ENCODE data around the gene ASIC1. TPM values are rescaled to one million over a fixed set of nuclear protein-coding genes. Genes with fewer than 3 reads are reported as not detected.

The ASIC1 gene
- total RNA-seq, 2 donors from 2014 or later: 4.2 to 5.2 TPM

GRCh38 chr12:50120521-50120920 lies 63.1 kb downstream of the ASIC1 start:
- DNase-seq: no peak
- no peak overlapping the region for H3K9ac ChIP-seq (ENCODE audit: extremely low read depth, low read length, poor library complexity, severe bottlenecking)
- peaks cover 9% of the 10 kb centered on the region for H3K36me3 ChIP-seq (ENCODE audit: control insufficient read depth, insufficient read depth, low read length)
- H3K4me3 ChIP-seq (ENCODE audit: low read length): no peak overlapping the region
- no peaks in the 10 kb centered on the region for H3K27me3 ChIP-seq (ENCODE audit: control insufficient read depth, insufficient read depth, low read length, poor library complexity, severe bottlenecking)
- no peaks in the 10 kb centered on the region for H3K27me3 Mint-ChIP-seq (ENCODE audit: insufficient read depth)
- H3K9me3 ChIP-seq (ENCODE audit: control insufficient read depth, low read length): no peaks in the 10 kb centered on the region
- H3K9me3 Mint-ChIP-seq: no peaks in the 10 kb centered on the region
- H3K4me1 ChIP-seq (ENCODE audit: control insufficient read depth, insufficient read depth, low read length): no peaks in the 10 kb centered on the region
- WGBS, 2 experiments (ENCODE audit: insufficient coverage in 1 of 2, insufficient read length in 1 of 2): 90 to 93% methylated on average over 3 of the region's 3 CpGs
- H3K27ac ChIP-seq (ENCODE audit: low read depth, low read length): no peak overlapping the region
- no peaks in the 10 kb centered on the region for H3K4me1 Mint-ChIP-seq
- no peak overlapping the region for H3K27ac Mint-ChIP-seq
- TF ChIP-seq, protein P1, sequence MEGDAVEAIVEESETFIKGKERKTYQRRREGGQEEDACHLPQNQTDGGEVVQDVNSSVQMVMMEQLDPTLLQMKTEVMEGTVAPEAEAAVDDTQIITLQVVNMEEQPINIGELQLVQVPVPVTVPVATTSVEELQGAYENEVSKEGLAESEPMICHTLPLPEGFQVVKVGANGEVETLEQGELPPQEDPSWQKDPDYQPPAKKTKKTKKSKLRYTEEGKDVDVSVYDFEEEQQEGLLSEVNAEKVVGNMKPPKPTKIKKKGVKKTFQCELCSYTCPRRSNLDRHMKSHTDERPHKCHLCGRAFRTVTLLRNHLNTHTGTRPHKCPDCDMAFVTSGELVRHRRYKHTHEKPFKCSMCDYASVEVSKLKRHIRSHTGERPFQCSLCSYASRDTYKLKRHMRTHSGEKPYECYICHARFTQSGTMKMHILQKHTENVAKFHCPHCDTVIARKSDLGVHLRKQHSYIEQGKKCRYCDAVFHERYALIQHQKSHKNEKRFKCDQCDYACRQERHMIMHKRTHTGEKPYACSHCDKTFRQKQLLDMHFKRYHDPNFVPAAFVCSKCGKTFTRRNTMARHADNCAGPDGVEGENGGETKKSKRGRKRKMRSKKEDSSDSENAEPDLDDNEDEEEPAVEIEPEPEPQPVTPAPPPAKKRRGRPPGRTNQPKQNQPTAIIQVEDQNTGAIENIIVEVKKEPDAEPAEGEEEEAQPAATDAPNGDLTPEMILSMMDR (conservative IDR thresholded peaks at IDR 0.05): no peak
- H3K4me3 Mint-ChIP-seq: no peak overlapping the region
- peaks cover 32% of the 10 kb centered on the region for H3K36me3 Mint-ChIP-seq (ENCODE audit: low read depth)

DNA sequence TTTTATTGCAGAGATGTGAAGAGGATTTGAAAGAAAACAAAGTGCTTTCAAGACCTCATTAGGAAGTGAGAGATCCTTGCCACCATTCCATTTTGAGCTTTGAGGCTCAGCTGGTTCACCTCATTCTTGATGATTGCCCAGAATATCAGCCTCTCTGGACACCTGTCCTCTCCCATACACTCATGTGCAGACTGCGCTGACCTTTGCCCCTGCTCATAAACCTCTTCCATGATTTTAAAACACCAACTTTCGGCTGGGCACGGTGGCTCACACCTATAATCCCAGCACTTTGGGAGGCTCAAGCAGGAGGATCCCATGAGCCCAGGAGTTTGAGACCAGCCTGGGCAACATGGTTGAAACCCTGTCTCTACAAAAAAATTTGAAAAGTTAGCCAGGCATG lies 63.6 kb downstream of the ASIC1 start:
- peaks cover 5% of the 10 kb centered on the region for H3K36me3 ChIP-seq (ENCODE audit: control insufficient read depth, insufficient read depth, low read length)
- no peak overlapping the region for H3K9ac ChIP-seq (ENCODE audit: extremely low read depth, low read length, poor library complexity, severe bottlenecking)
- no peaks in the 10 kb centered on the region for H3K27me3 ChIP-seq (ENCODE audit: control insufficient read depth, insufficient read depth, low read length, poor library complexity, severe bottlenecking)
- 67 to 95% methylated on average over 1 to 3 of the region's 3 CpGs for WGBS, 2 experiments (ENCODE audit: insufficient coverage in 1 of 2, insufficient read length in 1 of 2)
- TF ChIP-seq, protein P1 (conservative IDR thresholded peaks at IDR 0.05): no peak
- Mint-ChIP-seq H3K9me3 (no peaks in the 10 kb centered on the region), H3K4me3 (no peak overlapping the region), H3K27ac (no peak overlapping the region), H3K27me3 (ENCODE audit: insufficient read depth) (no peaks in the 10 kb centered on the region), H3K36me3 (ENCODE audit: low read depth) (peaks cover 29% of the 10 kb centered on the region), H3K4me1 (no peaks in the 10 kb centered on the region)
- no peak overlapping the region for H3K27ac ChIP-seq (ENCODE audit: low read depth, low read length)
- no peak for DNase-seq
- no peaks in the 10 kb centered on the region for H3K9me3 ChIP-seq (ENCODE audit: control insufficient read depth, low read length)
- no peaks in the 10 kb centered on the region for H3K4me1 ChIP-seq (ENCODE audit: control insufficient read depth, insufficient read depth, low read length)
- no peak overlapping the region for H3K4me3 ChIP-seq (ENCODE audit: low read length)

GRCh38 chr12:50121641-50122040 lies 64.2 kb downstream of the ASIC1 start:
- Mint-ChIP-seq H3K4me3 (no peak overlapping the region), H3K27me3 (ENCODE audit: insufficient read depth) (no peaks in the 10 kb centered on the region), H3K36me3 (ENCODE audit: low read depth) (peaks cover 26% of the 10 kb centered on the region), H3K9me3 (no peaks in the 10 kb centered on the region), H3K4me1 (no peaks in the 10 kb centered on the region), H3K27ac (no peak overlapping the region)
- Histone ChIP-seq H3K27me3 (ENCODE audit: control insufficient read depth, insufficient read depth, low read length, poor library complexity, severe bottlenecking) (no peaks in the 10 kb centered on the region), H3K27ac (ENCODE audit: low read depth, low read length) (no peak overlapping the region), H3K36me3 (ENCODE audit: control insufficient read depth, insufficient read depth, low read length) (peaks cover 6% of the 10 kb centered on the region), H3K4me1 (ENCODE audit: control insufficient read depth, insufficient read depth, low read length) (no peaks in the 10 kb centered on the region), H3K4me3 (ENCODE audit: low read length) (no peak overlapping the region), H3K9ac (ENCODE audit: extremely low read depth, low read length, poor library complexity, severe bottlenecking) (no peak overlapping the region), H3K9me3 (ENCODE audit: control insufficient read depth, low read length) (no peaks in the 10 kb centered on the region)
- TF ChIP-seq, protein P1 (conservative IDR thresholded peaks at IDR 0.05): no peak
- 87 to 90% methylated on average over 3 to 5 of the region's 5 CpGs for WGBS, 2 experiments (ENCODE audit: insufficient coverage in 1 of 2, insufficient read length in 1 of 2)
- DNase-seq: no peak
